Adrenal gland (tissue), 5 donors: Measurements from ENCODE around the gene DLG2.
"Not testable (repeated sequence)": the region's sequence is repeated elsewhere in the genome, so short reads cannot be mapped to it uniquely, and the experiment has no call there.

Experiments
- CTCF ChIP-seq, 6 experiments: fragments of 450-650 bp in 4 of 6; fragments of 200-600 bp in 2 of 6; sonication (generic) in 1 of 6; IDR thresholded peaks; 1 replicate in 5 of 6; 2 replicates in 1 of 6; pipeline versions ENCODE4 v1.5.1 to v1.8.0; 2016 to 2021; ENCODE audit warnings: antibody characterized with exemption in 6 of 6, mild to moderate bottlenecking in 2 of 6, moderate library complexity in 1 of 6
- POLR2A ChIP-seq, 2 donors: fragments of 450-650 bp; IDR thresholded peaks; one replicate each; pipeline ENCODE4 v1.6.1; 2017; ENCODE audit warnings: antibody characterized with exemption in 2 of 2, mild to moderate bottlenecking in 2 of 2, moderate library complexity in 1 of 2
- donor health status: DM: no; HTN: no; CAD: no.

GRCh38 chr11:84840201-84840600 lies 786.9 kb downstream of the DLG2 start:
- TF ChIP-seq POLR2A, CTCF (IDR thresholded peaks at IDR 0.05): not testable (repeated sequence)
